Stimulated activated naive B cell treated with anti-CD40 and anti-IgM and Interleukin-4, amounts not matched to agents 10 μg/mL and 1 μg/mL and 100 μg/mL, for 72 hours (primary cell): ENCODE measurements around the gene AP1G2.

ENCODE experiments used
- ATAC-seq, 2 donors: fragments of 150-1000 bp; cut with Tn5 transposase; replicated peaks; 2 replicates each; pipeline ENCODE4 v1.10.0; 2021; ENCODE audit warnings: moderate library complexity in 1 of 2
- DNase-seq: peaks from one replicate; pipeline ENCODE4 v3.0.0; 2021
- H3K27ac Mint-ChIP-seq: one replicate; pipeline ENCODE4 v1.8.0; 2022; ENCODE audit warnings: mild to moderate bottlenecking, mixed read lengths
- H3K27me3 Mint-ChIP-seq, 2 donors: one replicate each; pipeline ENCODE4 v1.8.0; 2022; ENCODE audit warnings: mixed read lengths in 2 of 2
- H3K36me3 Mint-ChIP-seq, 2 donors: one replicate each; pipeline ENCODE4 v1.8.0; 2022; ENCODE audit warnings: mixed read lengths in 2 of 2, mild to moderate bottlenecking in 1 of 2
- H3K4me1 Mint-ChIP-seq, 2 donors: one replicate each; pipeline ENCODE4 v1.8.0; 2022; ENCODE audit warnings: mixed read lengths in 2 of 2, mild to moderate bottlenecking in 1 of 2
- H3K4me3 Mint-ChIP-seq, 2 donors: one replicate each; pipeline ENCODE4 v1.8.0; 2022; ENCODE audit warnings: mild to moderate bottlenecking in 2 of 2, mixed read lengths in 2 of 2, moderate library complexity in 1 of 2
- H3K9me3 Mint-ChIP-seq, 2 donors: one replicate each; pipeline ENCODE4 v1.8.0; 2022; ENCODE audit warnings: mixed read lengths in 2 of 2, mild to moderate bottlenecking in 1 of 2

AP1G2 gene

DNA sequence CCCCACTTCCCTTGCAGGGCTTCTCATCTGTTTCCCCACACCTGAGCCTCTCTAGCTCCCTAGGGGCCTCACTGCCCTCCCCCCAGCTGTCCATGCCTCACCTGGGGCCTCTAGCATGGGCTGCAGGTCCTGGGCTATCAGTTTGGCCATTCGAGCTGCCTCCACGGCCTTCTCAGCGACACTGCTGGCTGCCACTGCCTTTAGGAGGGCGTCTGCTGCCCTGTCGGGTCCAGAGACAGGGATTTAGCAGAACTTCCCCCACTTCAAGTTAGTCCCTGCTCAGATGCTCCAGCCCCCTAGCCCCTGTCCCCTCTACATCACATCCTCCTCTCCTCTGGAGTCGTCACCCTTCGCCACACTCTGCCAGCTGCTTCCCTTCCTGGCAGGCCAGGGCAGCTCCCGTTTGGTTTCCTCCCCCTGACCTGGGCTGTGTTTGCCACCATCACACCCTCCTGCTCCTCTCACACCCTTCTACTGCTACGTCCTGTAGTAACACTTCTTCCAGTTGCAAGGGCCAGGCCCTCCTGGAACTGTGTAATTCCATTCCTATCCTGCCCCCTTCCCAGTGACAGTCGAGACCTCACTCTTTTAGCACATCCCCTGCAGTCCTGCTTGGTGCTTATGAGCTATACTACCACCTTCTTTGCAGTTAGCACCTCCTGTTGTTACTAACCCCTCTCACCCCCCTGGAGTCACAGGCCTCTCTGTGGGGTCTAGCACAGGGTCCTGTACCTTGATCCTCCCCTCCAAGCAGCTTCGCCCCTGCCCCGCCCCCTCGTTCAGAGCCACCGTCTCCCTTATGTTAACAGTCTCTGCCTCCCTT, 4.3 kb upstream of the AP1G2 start:
- no peak for ATAC-seq
- H3K4me1 Mint-ChIP-seq: peaks cover 28 to 29% of the 10 kb centered on the region in 2 donors
- H3K4me3 Mint-ChIP-seq: no peak overlapping the region
- no peaks in the 10 kb centered on the region for H3K9me3 Mint-ChIP-seq
- H3K27me3 Mint-ChIP-seq: peaks cover 42 to 50% of the 10 kb centered on the region in 2 donors
- peaks cover 0 to 7% of the 10 kb centered on the region in 2 donors for H3K36me3 Mint-ChIP-seq
- no peak overlapping the region for H3K27ac Mint-ChIP-seq
- no peak for DNase-seq

- H3K27me3 Mint-ChIP-seq: peaks cover 34 to 42% of the 10 kb centered on the region in 2 donors
- no peak overlapping the region for H3K27ac Mint-ChIP-seq
- peaks cover 26 to 27% of the 10 kb centered on the region in 2 donors for H3K4me1 Mint-ChIP-seq
- no peaks in the 10 kb centered on the region for H3K9me3 Mint-ChIP-seq
- no peak overlapping the region for H3K4me3 Mint-ChIP-seq
- ATAC-seq (no peak), DNase-seq (no peak)
- peaks cover 0 to under 1% of the 10 kb centered on the region in 2 donors for H3K36me3 Mint-ChIP-seq
These were observed 3.4 kb upstream of the AP1G2 start for GRCh38 chr14:23570806-23571483.

GRCh38 chr14:23569443-23570151, 2.0 kb upstream of the AP1G2 start:
- H3K9me3 Mint-ChIP-seq: no peaks in the 10 kb centered on the region
- no peak overlapping the region for H3K27ac Mint-ChIP-seq
- H3K27me3 Mint-ChIP-seq: peaks cover 25 to 31% of the 10 kb centered on the region in 2 donors
- H3K4me1 Mint-ChIP-seq: peaks cover 29 to 33% of the 10 kb centered on the region in 2 donors
- DNase-seq: no peak
- H3K36me3 Mint-ChIP-seq: peaks cover 10 to 11% of the 10 kb centered on the region in 2 donors
- H3K4me3 Mint-ChIP-seq: no peak overlapping the region
- no peak for ATAC-seq

GRCh38 chr14:23568600-23569331, 1.2 kb upstream of the AP1G2 start:
- Mint-ChIP-seq H3K27me3 (peaks cover 22 to 28% of the 10 kb centered on the region in 2 donors), H3K9me3 (no peaks in the 10 kb centered on the region), H3K4me1 (peaks cover 33% of the 10 kb centered on the region in 2 donors), H3K36me3 (peaks cover 13 to 19% of the 10 kb centered on the region in 2 donors), H3K27ac (peak overlapping the region; percentile 38), H3K4me3 (peak overlapping the region; percentile 96 to 98)
- ATAC-seq: no peak
- no peak for DNase-seq

DNA sequence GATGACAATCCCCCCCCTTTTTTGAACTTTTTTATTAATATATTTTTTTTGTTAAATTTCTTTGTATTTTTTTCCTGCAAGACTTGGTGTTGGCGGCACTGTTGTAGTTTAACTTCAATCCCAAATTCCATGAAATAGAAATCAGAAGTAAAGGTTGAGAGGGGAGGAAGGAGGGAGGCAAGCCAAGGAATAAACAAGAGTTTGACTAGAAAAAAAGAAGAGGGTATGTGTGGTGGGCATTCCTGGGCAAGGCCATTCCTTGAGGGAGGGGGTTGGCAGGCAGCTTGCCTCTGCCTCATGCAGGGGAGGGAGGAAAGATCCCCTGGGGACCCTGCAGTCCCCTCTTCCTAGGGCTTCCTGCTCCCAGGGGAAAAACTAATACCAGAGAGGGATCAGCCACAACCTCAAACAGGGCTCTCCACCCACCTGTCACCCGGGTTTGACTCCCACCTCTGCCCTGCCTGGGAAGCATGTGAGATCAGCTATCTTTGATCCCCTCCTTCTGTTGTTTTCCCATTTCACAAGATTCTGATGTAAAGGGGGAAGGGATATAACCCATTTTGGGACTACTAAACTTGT, 519 bp upstream of the AP1G2 start:
- no peaks in the 10 kb centered on the region for H3K9me3 Mint-ChIP-seq
- H3K27ac Mint-ChIP-seq: peak overlapping the region; percentile 98
- H3K4me1 Mint-ChIP-seq: peaks cover 34 to 36% of the 10 kb centered on the region in 2 donors
- H3K36me3 Mint-ChIP-seq: peaks cover 14 to 24% of the 10 kb centered on the region in 2 donors
- DNase-seq (no peak), ATAC-seq (no peak)
- peak overlapping the region; percentile 96 to 98 for H3K4me3 Mint-ChIP-seq
- H3K27me3 Mint-ChIP-seq: peaks cover 18 to 21% of the 10 kb centered on the region in 2 donors

DNA sequence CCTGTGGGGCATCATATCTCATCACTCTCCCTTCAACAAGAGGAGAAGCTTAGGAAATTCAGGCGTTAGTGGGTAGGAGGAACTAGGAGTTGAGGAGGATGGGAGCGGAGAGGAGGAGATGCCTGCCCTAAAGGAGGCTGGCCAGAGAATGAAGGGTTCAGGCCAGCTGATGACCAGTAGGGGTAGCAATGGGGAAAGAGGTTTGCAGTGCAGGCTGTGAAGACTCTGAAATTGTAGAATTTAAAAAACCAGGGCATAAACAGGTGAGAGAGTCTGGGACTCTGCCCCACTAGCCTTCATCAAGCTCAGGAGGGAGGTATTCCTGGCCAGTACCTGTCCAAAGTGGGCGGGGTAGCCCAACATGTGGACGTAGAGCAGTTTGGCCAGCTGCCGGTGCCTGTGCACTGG, 809 bp downstream of the AP1G2 start:
- DNase-seq (no peak), ATAC-seq (peak in 1 of 2 donors; percentile 12)
- peaks cover 35 to 37% of the 10 kb centered on the region in 2 donors for H3K4me1 Mint-ChIP-seq
- H3K27me3 Mint-ChIP-seq: peaks cover 5 to 8% of the 10 kb centered on the region in 2 donors
- peaks cover 24 to 30% of the 10 kb centered on the region in 2 donors for H3K36me3 Mint-ChIP-seq
- peak overlapping the region; percentile 96 to 98 for H3K4me3 Mint-ChIP-seq
- H3K27ac Mint-ChIP-seq: peak overlapping the region; percentile 98
- H3K9me3 Mint-ChIP-seq: no peaks in the 10 kb centered on the region

DNA sequence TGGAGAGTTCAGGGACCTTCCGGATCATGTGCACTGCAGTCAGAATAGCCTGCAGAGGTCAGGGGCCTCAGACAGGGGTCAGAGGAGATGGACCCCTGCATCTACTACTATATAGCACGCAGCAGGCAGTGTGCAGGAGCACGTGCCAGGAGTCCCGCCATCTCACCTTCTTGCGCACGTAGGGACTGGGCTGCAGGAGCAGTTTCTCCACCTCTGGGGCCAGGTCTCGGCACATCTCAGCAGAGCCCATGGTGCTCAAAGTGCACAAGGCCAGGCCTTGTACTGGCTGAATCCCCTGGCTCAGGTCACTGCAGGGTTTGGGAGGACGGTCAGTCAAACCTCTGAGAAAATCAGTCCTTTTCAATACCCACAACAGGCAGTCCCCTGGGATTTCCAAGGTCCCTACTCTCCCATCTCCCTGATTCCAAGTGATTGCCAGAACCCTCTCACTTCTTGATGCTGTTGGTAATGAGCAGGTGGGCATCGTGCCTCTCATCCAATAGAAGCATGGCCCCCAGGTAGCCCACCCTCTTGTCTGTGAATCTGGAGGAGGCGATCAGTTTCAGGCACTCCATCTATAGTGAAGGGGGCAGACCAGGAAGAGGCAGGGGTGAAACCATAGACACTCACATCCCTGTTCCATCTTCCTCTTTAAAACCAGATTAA, 1.3 kb downstream of the AP1G2 start:
- Mint-ChIP-seq H3K27me3 (peaks cover 0 to 3% of the 10 kb centered on the region in 2 donors), H3K4me1 (peaks cover 37 to 42% of the 10 kb centered on the region in 2 donors)

GRCh38 chr14:23565626-23566025, 2.0 kb downstream of the AP1G2 start:
- Mint-ChIP-seq H3K36me3 (peaks cover 33 to 39% of the 10 kb centered on the region in 2 donors), H3K27me3 (no peaks in the 10 kb centered on the region)
- DNase-seq: no peak

More for the DNA sequence above, 1.3 kb downstream of the AP1G2 start:
- no peaks in the 10 kb centered on the region for H3K9me3 Mint-ChIP-seq
- peak overlapping the region; percentile 98 for H3K27ac Mint-ChIP-seq
- ATAC-seq (no peak), DNase-seq (no peak)
- H3K4me3 Mint-ChIP-seq: peak overlapping the region; percentile 96 to 98
- peaks cover 28 to 35% of the 10 kb centered on the region in 2 donors for H3K36me3 Mint-ChIP-seq

DNA sequence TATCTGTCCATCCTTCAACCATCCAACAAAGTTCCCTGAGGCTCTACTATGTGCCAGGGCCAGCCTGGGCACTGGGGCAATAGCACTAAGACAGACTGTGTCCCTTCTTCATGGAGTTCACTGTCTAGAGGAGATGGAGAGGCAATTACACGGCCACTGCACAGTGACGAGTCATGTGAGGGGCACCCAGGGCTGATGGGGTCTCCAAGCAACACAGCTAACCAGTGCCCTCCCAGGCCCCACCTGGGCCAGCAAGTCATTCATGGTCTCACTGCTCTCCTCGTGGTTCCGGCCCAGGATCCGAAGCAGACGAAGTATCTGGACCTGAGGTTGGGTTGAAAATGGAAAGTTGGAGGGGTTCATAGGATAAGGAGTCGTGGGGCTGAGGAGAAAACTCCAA, 2.7 kb downstream of the AP1G2 start:
- H3K9me3 Mint-ChIP-seq: no peaks in the 10 kb centered on the region
- peaks cover 44 to 52% of the 10 kb centered on the region in 2 donors for H3K4me1 Mint-ChIP-seq
- peaks cover 38 to 46% of the 10 kb centered on the region in 2 donors for H3K36me3 Mint-ChIP-seq
- H3K27ac Mint-ChIP-seq: peak overlapping the region; percentile 42
- no peak overlapping the region for H3K4me3 Mint-ChIP-seq
- ATAC-seq: no peak
- no peaks in the 10 kb centered on the region for H3K27me3 Mint-ChIP-seq
- no peak for DNase-seq

More at GRCh38 chr14:23565626-23566025, 2.0 kb downstream of the AP1G2 start:
- ATAC-seq: no peak
- Mint-ChIP-seq H3K4me3 (peak overlapping the region in 1 of 2 donors; percentile 26), H3K27ac (no peak overlapping the region), H3K9me3 (no peaks in the 10 kb centered on the region), H3K4me1 (peaks cover 40 to 47% of the 10 kb centered on the region in 2 donors)

DNA sequence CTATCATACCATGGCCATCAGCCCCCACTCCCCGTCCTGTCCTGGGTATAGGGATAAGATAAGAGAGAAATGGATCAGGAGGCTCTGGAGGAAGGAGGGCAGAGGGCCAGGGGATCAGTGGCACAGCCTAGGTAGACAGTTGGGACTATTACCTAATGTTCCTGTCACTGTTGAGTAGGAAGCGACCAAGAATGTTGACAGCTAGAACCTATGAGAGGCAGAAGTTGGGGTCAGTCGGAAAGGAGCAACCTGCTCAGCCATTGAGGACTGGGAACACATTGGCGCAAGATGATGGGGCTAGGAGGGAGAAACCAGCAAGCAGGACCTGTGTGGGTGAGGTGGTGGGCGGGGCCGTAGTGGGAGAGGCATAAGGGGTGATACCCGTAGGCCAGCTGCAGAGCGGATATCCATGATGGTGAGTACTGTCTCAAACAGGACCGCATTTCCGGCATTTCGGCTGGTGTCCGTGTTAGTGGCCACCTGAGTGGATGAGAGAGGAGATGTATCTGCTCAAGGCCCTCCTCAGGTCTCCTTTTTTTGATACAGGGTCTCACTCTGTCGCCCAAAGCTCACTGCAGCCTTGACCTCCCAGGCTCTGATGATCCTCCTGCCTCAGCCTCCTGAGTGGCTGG, 3.3 kb downstream of the AP1G2 start:
- Mint-ChIP-seq H3K4me3 (no peak overlapping the region), H3K9me3 (no peaks in the 10 kb centered on the region), H3K36me3 (peaks cover 43 to 50% of the 10 kb centered on the region in 2 donors), H3K4me1 (peaks cover 48 to 58% of the 10 kb centered on the region in 2 donors), H3K27ac (peak overlapping the region; percentile 83), H3K27me3 (no peaks in the 10 kb centered on the region)
- ATAC-seq (no peak), DNase-seq (no peak)

- H3K4me3 Mint-ChIP-seq: no peak overlapping the region
- no peaks in the 10 kb centered on the region for H3K9me3 Mint-ChIP-seq
- H3K27me3 Mint-ChIP-seq: no peaks in the 10 kb centered on the region
- ATAC-seq (no peak), DNase-seq (no peak)
- H3K36me3 Mint-ChIP-seq: peaks cover 43 to 55% of the 10 kb centered on the region in 2 donors
- peaks cover 48 to 60% of the 10 kb centered on the region in 2 donors for H3K4me1 Mint-ChIP-seq
- peak overlapping the region; percentile 83 for H3K27ac Mint-ChIP-seq
These were observed 4.0 kb downstream of the AP1G2 start for GRCh38 chr14:23563473-23564180.

DNA sequence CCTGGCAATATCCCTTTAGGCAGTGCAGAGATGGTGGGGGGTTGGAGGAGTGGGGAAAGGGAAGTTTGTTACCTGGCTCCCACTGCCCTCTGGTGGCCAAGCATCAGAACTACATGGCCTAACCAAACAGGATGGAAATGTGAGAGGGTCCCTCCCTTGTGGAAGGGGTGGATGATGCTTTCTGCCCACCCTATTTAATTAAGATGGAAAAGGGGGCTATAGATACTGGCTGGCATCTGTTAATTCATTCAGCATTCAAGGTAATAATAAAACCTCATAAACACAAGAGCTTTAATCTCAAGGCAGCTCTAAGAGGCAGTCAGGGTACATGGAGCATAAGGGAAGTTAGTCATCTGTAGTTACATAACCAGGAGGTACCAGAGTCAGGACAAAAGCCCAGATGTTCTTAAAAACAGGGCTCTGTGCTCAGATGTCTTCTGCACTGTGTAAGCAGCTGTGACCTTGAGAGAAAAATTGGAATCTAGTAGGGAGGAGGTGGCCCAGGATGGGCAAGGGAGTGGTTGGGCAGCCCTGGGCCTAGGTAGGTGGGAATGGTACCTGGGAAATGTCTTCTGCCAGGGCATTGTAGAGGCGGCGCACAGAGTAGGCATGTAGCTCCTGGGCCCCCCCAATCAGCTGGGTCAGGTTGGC, 4.6 kb downstream of the AP1G2 start:
- H3K27me3 Mint-ChIP-seq: no peaks in the 10 kb centered on the region
- DNase-seq: no peak
- peak overlapping the region; percentile 68 for H3K27ac Mint-ChIP-seq
- ATAC-seq: peak in 1 of 2 donors; percentile 23
- H3K36me3 Mint-ChIP-seq: peaks cover 43 to 55% of the 10 kb centered on the region in 2 donors
- peaks cover 46 to 60% of the 10 kb centered on the region in 2 donors for H3K4me1 Mint-ChIP-seq
- no peak overlapping the region for H3K4me3 Mint-ChIP-seq
- no peaks in the 10 kb centered on the region for H3K9me3 Mint-ChIP-seq
